GM18907 (cell line): ENCODE measurements around the gene SLC16A6.
"Not testable (repeated sequence)": the region's sequence is repeated elsewhere in the genome, so short reads cannot be mapped to it uniquely, and the experiment has no call there.

Source experiments
- ATAC-seq: cut with Tn5 transposase; IDR thresholded peaks from one replicate; pipeline ENCODE4 v1.9.1; 2021; ENCODE audit warnings: mild to moderate bottlenecking, moderate library complexity; ENCODE audit not compliant: unreplicated experiment

The SLC16A6 gene

DNA sequence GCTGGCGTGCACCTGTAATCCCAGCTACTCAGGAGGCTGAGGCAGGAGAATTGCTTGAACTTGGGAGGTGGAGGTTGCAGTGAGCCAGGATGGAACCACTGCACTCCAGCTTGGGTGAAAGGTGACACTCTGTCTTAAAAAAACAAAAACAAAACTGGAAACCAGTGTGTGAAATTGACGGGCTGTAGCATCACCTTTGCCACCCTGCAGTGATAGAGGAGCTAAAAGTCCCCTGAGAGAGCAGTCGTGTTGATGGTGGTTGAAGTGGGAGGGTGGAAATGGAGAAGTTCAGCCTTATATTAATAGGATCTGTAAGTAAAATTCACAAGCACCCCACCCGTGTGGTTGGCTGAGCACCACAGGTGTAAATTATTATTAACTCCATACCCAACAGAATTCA, 65.9 kb downstream of the SLC16A6 start:
- not testable (repeated sequence) for ATAC-seq

DNA sequence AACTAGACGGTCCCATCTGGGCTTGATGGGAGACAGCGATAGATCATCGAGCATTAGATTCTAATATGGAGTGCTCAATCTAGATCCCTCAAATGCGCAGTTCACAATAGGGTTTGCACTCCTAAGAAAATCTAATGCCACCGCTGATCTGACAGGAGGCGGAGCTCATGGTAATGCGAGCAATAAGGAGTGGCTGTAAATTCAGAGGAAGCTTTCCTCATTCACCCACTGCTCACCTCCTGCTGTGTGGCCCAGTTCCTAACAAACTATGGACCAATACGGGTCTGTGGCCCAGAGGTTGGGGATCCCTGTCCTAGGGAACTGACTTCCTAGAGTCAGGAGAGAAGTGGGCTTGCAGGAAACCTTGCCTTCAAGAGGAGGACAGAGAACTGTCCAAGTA, 68.3 kb downstream of the SLC16A6 start:
- ATAC-seq: no peak

DNA sequence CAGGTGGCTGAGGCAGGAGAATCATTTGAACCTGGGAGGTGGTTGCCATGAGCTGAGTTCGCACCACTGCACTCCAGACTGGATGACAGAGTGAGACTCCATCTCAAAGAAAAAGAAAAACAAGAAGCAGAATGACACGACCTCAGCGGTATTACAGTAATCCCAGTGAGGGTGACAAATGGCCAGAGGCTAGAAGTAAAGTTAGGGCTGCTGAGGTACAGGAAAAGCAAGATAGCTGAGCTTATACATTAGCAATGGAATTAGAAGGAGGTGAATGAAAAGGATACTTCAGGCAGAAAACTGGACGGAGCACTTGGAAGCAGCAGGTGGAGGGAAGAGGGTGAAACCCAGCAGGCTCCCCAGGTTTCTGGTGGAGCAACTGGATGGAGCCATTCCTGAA, 69.1 kb downstream of the SLC16A6 start:
- ATAC-seq: no peak

DNA sequence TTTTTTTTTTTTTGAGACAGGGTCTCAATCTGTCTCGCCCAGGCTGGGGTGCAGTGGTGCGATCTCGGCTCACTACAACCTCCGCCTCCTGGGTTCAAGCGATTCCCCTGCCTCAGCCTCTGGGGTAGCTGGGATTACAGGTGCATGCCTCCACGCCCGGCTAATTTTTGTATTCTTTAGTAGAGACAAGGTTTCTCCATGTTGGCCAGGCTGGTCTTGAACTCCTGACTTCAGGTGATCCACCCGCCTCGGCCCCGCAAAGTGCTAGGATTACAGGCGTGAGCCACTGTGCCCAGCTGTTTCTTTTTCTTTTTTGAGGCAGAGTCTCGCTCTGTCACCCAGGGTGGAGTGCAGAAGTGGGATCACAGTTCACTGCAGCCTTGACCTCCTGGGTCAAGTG, 70.1 kb downstream of the SLC16A6 start:
- ATAC-seq: not testable (repeated sequence)

DNA sequence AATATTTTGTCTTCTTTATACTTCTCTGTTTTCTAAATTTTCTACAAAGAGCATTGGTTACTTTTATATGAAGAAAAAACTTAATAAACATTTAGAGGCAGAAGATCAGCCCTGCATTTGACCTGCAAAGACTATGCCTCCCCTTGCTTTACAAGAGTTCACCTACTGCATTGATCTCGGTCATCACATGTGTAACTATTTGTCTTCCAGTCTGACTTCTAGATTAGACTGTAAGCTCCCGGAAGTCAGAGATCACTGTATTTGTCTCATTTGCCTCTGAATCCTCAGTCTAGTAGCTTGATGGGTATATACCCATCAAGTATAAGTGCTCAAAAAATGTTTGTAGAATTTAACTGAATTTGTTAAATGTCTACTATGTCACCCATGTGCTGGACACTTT, 70.7 kb downstream of the SLC16A6 start:
- ATAC-seq: not testable (repeated sequence)

DNA sequence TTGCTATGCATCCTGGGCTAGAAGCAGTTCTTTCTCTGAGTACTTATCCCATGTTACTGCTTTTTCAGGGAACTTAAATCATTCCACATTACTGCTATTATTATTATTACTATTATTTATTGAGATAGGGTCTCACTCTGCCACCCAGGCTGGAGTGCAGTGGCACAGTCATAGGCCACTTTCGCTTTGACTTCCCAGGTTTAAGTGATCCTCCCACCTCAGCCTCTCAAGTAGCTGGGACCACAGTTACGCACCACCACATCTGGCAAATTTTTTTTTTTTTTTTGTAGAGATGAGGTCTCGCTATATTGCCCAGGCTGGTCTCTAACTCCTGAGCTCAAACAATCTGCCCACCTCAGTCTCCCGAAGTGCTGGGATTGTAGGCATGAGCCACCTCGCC, 71.5 kb downstream of the SLC16A6 start:
- not testable (repeated sequence) for ATAC-seq
